ENCODE measurements around the gene PIK3R1. TPM values are rescaled to one million over a fixed set of nuclear protein-coding genes. Genes with fewer than 3 reads are reported as not detected.

Gene PIK3R1
- total RNA-seq, 1 experiment from 2014 or later = 47.8 TPM

- Mint-ChIP-seq H3K4me1 (ENCODE audit: low read depth, unreplicated experiment) (no peaks in the 10 kb centered on the region), H3K27ac (ENCODE audit: unreplicated experiment) (peak overlapping the region; percentile 23), H3K27me3 (ENCODE audit: insufficient read depth, unreplicated experiment) (no peaks in the 10 kb centered on the region), H3K4me3 (ENCODE audit: unreplicated experiment) (no peak overlapping the region), H3K9me3 (ENCODE audit: unreplicated experiment) (no peaks in the 10 kb centered on the region), H3K36me3 (ENCODE audit: insufficient read depth, unreplicated experiment) (no peaks in the 10 kb centered on the region)
- Histone ChIP-seq H3K4me3 (ENCODE audit: low read depth, low read length) (no peak overlapping the region), H3K9me3 (no peaks in the 10 kb centered on the region), H3K36me3 (ENCODE audit: control insufficient read depth, insufficient read depth, low read length) (no peaks in the 10 kb centered on the region; the same call in 1 of the 2 replicates), H3K27me3 (replicated peaks; ENCODE audit: control insufficient read depth, insufficient read depth, low read length) (no peaks in the 10 kb centered on the region), H3K4me1 (peaks cover 9% of the 10 kb centered on the region; the same call in 1 of the 2 replicates)
- BruUV-seq (replicated peaks) = no TSS peak
- intact Hi-C loops (cut with micrococcal nuclease; ENCODE audit: unreplicated experiment) = loop anchor here (5.0 kb wide), 1 partner anchor 1019 kb away; no protein-coding TSS in a partner anchor
- no peak for TF ChIP-seq CTCF (IDR thresholded peaks at IDR 0.05; ENCODE audit: insufficient read depth in 1 of 2, low read depth in 1 of 2, low read length in 1 of 2, severe bottlenecking in 1 of 2, unreplicated experiment in 1 of 2)
- no peak for DNase-seq
- POLR2A ChIA-PET = no interaction called here
- CTCF ChIA-PET = no interaction called here
Observed at GRCh38 chr5:68265822-68266395, 50.4 kb downstream of the PIK3R1 start.

DNA sequence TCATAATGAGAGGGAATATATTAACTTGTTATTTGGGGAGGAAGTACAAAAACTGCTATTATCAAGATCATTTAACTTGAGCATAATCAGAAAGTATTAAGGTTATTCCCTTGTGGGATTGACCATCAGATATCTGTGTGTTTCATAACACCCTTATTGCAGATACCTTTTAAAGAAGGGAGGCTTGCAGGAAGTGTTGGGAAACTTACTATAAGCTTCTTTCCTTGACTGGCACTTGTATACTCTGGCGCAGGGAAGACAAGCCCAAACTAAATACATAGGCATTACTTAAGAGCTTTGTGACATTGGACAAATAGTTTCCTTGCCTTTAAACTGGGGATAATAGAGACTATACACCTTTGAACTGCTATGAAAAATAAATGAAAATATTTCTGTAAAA lies 50.9 kb downstream of the PIK3R1 start:
- ChIA-PET CTCF (no interaction called here), POLR2A (no interaction called here)
- H3K4me1 ChIP-seq = peaks cover 9% of the 10 kb centered on the region; the same call in 1 of the 2 replicates
- no TSS peak for BruUV-seq (replicated peaks)
- H3K27me3 Mint-ChIP-seq (ENCODE audit: insufficient read depth, unreplicated experiment) = no peaks in the 10 kb centered on the region
- H3K27me3 ChIP-seq (replicated peaks; ENCODE audit: control insufficient read depth, insufficient read depth, low read length) = no peaks in the 10 kb centered on the region
- H3K27ac Mint-ChIP-seq (ENCODE audit: unreplicated experiment) = peak overlapping the region; percentile 23
- H3K9me3 ChIP-seq = no peaks in the 10 kb centered on the region
- H3K9me3 Mint-ChIP-seq (ENCODE audit: unreplicated experiment) = no peaks in the 10 kb centered on the region
- H3K4me1 Mint-ChIP-seq (ENCODE audit: low read depth, unreplicated experiment) = no peaks in the 10 kb centered on the region
- no peaks in the 10 kb centered on the region; the same call in 1 of the 2 replicates for H3K36me3 ChIP-seq (ENCODE audit: control insufficient read depth, insufficient read depth, low read length)
- H3K4me3 Mint-ChIP-seq (ENCODE audit: unreplicated experiment) = no peak overlapping the region
- no peak overlapping the region for H3K4me3 ChIP-seq (ENCODE audit: low read depth, low read length)
- H3K36me3 Mint-ChIP-seq (ENCODE audit: insufficient read depth, unreplicated experiment) = no peaks in the 10 kb centered on the region
- TF ChIP-seq CTCF (IDR thresholded peaks at IDR 0.05; ENCODE audit: insufficient read depth in 1 of 2, low read depth in 1 of 2, low read length in 1 of 2, severe bottlenecking in 1 of 2, unreplicated experiment in 1 of 2) = no peak
- DNase-seq = no peak
- intact Hi-C loops (cut with micrococcal nuclease; ENCODE audit: unreplicated experiment) = loop anchor here (5.0 kb wide), 1 partner anchor 1019 kb away; no protein-coding TSS in a partner anchor

- Histone ChIP-seq H3K4me1 (peaks cover 9% of the 10 kb centered on the region; the same call in 1 of the 2 replicates), H3K27me3 (replicated peaks; ENCODE audit: control insufficient read depth, insufficient read depth, low read length) (no peaks in the 10 kb centered on the region), H3K36me3 (ENCODE audit: control insufficient read depth, insufficient read depth, low read length) (no peaks in the 10 kb centered on the region; the same call in 1 of the 2 replicates), H3K9me3 (no peaks in the 10 kb centered on the region), H3K4me3 (ENCODE audit: low read depth, low read length) (no peak overlapping the region)
- intact Hi-C loops (cut with micrococcal nuclease; ENCODE audit: unreplicated experiment) = loop anchor here (5.0 kb wide), 1 partner anchor 1020 kb away; no protein-coding TSS in a partner anchor
- POLR2A ChIA-PET = no interaction called here
- DNase-seq = no peak
- H3K4me3 Mint-ChIP-seq (ENCODE audit: unreplicated experiment) = no peak overlapping the region
- CTCF ChIA-PET = no interaction called here
- H3K27ac Mint-ChIP-seq (ENCODE audit: unreplicated experiment) = no peak overlapping the region
- H3K4me1 Mint-ChIP-seq (ENCODE audit: low read depth, unreplicated experiment) = no peaks in the 10 kb centered on the region
- no TSS peak for BruUV-seq (replicated peaks)
- H3K36me3 Mint-ChIP-seq (ENCODE audit: insufficient read depth, unreplicated experiment) = peaks cover 4% of the 10 kb centered on the region
- no peak for TF ChIP-seq CTCF (IDR thresholded peaks at IDR 0.05; ENCODE audit: insufficient read depth in 1 of 2, low read depth in 1 of 2, low read length in 1 of 2, severe bottlenecking in 1 of 2, unreplicated experiment in 1 of 2)
- H3K27me3 Mint-ChIP-seq (ENCODE audit: insufficient read depth, unreplicated experiment) = no peaks in the 10 kb centered on the region
- no peaks in the 10 kb centered on the region for H3K9me3 Mint-ChIP-seq (ENCODE audit: unreplicated experiment)
Observed at GRCh38 chr5:68267066-68267465, 51.5 kb downstream of the PIK3R1 start.
